Muscle layer of duodenum (tissue), 2 donors: Measurements from ENCODE around the gene FNDC7.
"Not testable (repeated sequence)": the region's sequence is repeated elsewhere in the genome, so short reads cannot be mapped to it uniquely, and the experiment has no call there.

Experiments used
- H3K27ac ChIP-seq: one replicate; pipeline ENCODE4 v1.7.0; 2013; ENCODE audit warnings: mild to moderate bottlenecking, low read length
- H3K27me3 ChIP-seq: one replicate; pipeline ENCODE4 v1.7.0; 2013; ENCODE audit warnings: low read depth, mild to moderate bottlenecking, control low read depth, low read length
- H3K36me3 ChIP-seq, 2 donors: one replicate each; pipeline ENCODE4 v1.7.0; 2013; ENCODE audit warnings: low read length in 2 of 2, control low read depth in 1 of 2, mild to moderate bottlenecking in 1 of 2; ENCODE audit not compliant: insufficient read depth in 2 of 2, control insufficient read depth in 1 of 2
- H3K4me1 ChIP-seq, 2 donors: one replicate each; pipeline ENCODE4 v1.7.0; 2013; ENCODE audit warnings: low read length in 2 of 2, mild to moderate bottlenecking in 2 of 2, control low read depth in 1 of 2, moderate library complexity in 1 of 2; ENCODE audit not compliant: insufficient read depth in 2 of 2, control insufficient read depth in 1 of 2
- H3K4me3 ChIP-seq, 2 donors: one replicate each; pipeline ENCODE4 v1.7.0; 2013; ENCODE audit warnings: low read length in 2 of 2, low read depth in 1 of 2, mild to moderate bottlenecking in 1 of 2
- H3K9me3 ChIP-seq, 2 donors: one replicate each; pipeline ENCODE4 v1.7.0; 2013; ENCODE audit warnings: low read length in 2 of 2, control low read depth in 1 of 2, mild to moderate bottlenecking in 1 of 2; ENCODE audit not compliant: control insufficient read depth in 1 of 2
- donor health status: healthy.

The FNDC7 gene

GRCh38 chr1:108679586-108680213, 33.0 kb upstream of the FNDC7 start:
- no peaks in the 10 kb centered on the region for H3K9me3 ChIP-seq
- H3K4me3 ChIP-seq: no peak overlapping the region
- no peaks in the 10 kb centered on the region for H3K36me3 ChIP-seq
- no peaks in the 10 kb centered on the region for H3K4me1 ChIP-seq
- H3K27ac ChIP-seq: no peak overlapping the region
- no peaks in the 10 kb centered on the region for H3K27me3 ChIP-seq

GRCh38 chr1:108681701-108682100, 31.0 kb upstream of the FNDC7 start:
- H3K4me3 ChIP-seq, H3K9me3 ChIP-seq, H3K36me3 ChIP-seq, H3K4me1 ChIP-seq, H3K27me3 ChIP-seq, H3K27ac ChIP-seq: not testable (repeated sequence)

- Histone ChIP-seq H3K4me1 (no peaks in the 10 kb centered on the region), H3K27me3 (no peaks in the 10 kb centered on the region), H3K27ac (no peak overlapping the region), H3K9me3 (no peaks in the 10 kb centered on the region), H3K36me3 (no peaks in the 10 kb centered on the region), H3K4me3 (no peak overlapping the region)
Measured at GRCh38 chr1:108685529-108685928, 27.2 kb upstream of the FNDC7 start.

GRCh38 chr1:108686614-108687313, 25.9 kb upstream of the FNDC7 start:
- peaks cover 5 to 8% of the 10 kb centered on the region in 2 donors for H3K4me1 ChIP-seq
- H3K36me3 ChIP-seq: no peaks in the 10 kb centered on the region

GRCh38 chr1:108691128-108691941, 21.4 kb upstream of the FNDC7 start:
- Histone ChIP-seq H3K4me3 (peak overlapping the region; percentile 94 to 96), H3K27me3 (no peaks in the 10 kb centered on the region), H3K36me3 (peaks cover 7 to 9% of the 10 kb centered on the region in 2 donors), H3K9me3 (no peaks in the 10 kb centered on the region), H3K27ac (peak overlapping the region; percentile 97), H3K4me1 (peaks cover 16 to 30% of the 10 kb centered on the region in 2 donors)

More at GRCh38 chr1:108686614-108687313, 25.9 kb upstream of the FNDC7 start:
- Histone ChIP-seq H3K4me3 (no peak overlapping the region), H3K9me3 (no peaks in the 10 kb centered on the region), H3K27me3 (no peaks in the 10 kb centered on the region), H3K27ac (no peak overlapping the region)

- H3K36me3 ChIP-seq: peaks cover 15 to 17% of the 10 kb centered on the region in 2 donors
- no peaks in the 10 kb centered on the region for H3K9me3 ChIP-seq
- no peaks in the 10 kb centered on the region for H3K27me3 ChIP-seq
- peak within 1 kb of the TSS; percentile 97 for H3K27ac ChIP-seq
- peak within 1 kb of the TSS; percentile 94 to 96 for H3K4me3 ChIP-seq
- peaks cover 16 to 30% of the 10 kb centered on the region in 2 donors for H3K4me1 ChIP-seq
Measured at GRCh38 chr1:108691942-108692723, 20.6 kb upstream of the FNDC7 start, which contains the start of gene PRPF38B. Gene PRPF38B, plus strand, starts transcription at chr1:108692310. Its CDS starts 282 bp downstream, at chr1:108692592.

GRCh38 chr1:108692724-108693655, 19.7 kb upstream of the FNDC7 start:
- H3K36me3 ChIP-seq: peaks cover 23 to 25% of the 10 kb centered on the region in 2 donors
- H3K27me3 ChIP-seq: no peaks in the 10 kb centered on the region
- H3K27ac ChIP-seq: peak overlapping the region; percentile 97
- H3K4me1 ChIP-seq: peaks cover 16 to 30% of the 10 kb centered on the region in 2 donors
- H3K4me3 ChIP-seq: peak overlapping the region; percentile 94 to 96
- no peaks in the 10 kb centered on the region for H3K9me3 ChIP-seq

GRCh38 chr1:108695535-108695934, 17.2 kb upstream of the FNDC7 start:
- no peaks in the 10 kb centered on the region for H3K9me3 ChIP-seq
- H3K27me3 ChIP-seq: no peaks in the 10 kb centered on the region
- peaks cover 49% of the 10 kb centered on the region in 2 donors for H3K36me3 ChIP-seq
- no peak overlapping the region for H3K27ac ChIP-seq
- H3K4me1 ChIP-seq: peaks cover 16 to 30% of the 10 kb centered on the region in 2 donors
- peak overlapping the region in 1 of 2 donors; percentile 2 for H3K4me3 ChIP-seq

GRCh38 chr1:108699375-108700332, 13.1 kb upstream of the FNDC7 start:
- Histone ChIP-seq H3K36me3 (peaks cover 52 to 59% of the 10 kb centered on the region in 2 donors), H3K27ac (no peak overlapping the region), H3K27me3 (no peaks in the 10 kb centered on the region), H3K4me3 (no peak overlapping the region), H3K4me1 (peaks cover 6 to 15% of the 10 kb centered on the region in 2 donors), H3K9me3 (no peaks in the 10 kb centered on the region)
